GM18858 (cell line): ENCODE measurements around the gene FIBCD1.

ENCODE experiments used
- ATAC-seq: cut with Tn5 transposase; IDR thresholded peaks from one replicate; pipeline ENCODE4 v1.9.1; 2021; ENCODE audit not compliant: unreplicated experiment

The FIBCD1 gene

DNA sequence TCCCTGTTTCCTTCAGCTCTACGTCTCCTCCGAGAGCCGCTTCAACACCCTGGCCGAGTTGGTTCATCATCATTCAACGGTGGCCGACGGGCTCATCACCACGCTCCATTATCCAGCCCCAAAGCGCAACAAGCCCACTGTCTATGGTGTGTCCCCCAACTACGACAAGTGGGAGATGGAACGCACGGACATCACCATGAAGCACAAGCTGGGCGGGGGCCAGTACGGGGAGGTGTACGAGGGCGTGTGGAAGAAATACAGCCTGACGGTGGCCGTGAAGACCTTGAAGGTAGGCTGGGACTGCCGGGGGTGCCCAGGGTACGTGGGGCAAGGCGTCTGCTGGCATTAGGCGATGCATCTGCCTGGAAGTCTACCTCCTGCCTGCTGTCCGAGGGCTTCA, 76.3 kb downstream of the FIBCD1 start:
- ATAC-seq, result no peak

DNA sequence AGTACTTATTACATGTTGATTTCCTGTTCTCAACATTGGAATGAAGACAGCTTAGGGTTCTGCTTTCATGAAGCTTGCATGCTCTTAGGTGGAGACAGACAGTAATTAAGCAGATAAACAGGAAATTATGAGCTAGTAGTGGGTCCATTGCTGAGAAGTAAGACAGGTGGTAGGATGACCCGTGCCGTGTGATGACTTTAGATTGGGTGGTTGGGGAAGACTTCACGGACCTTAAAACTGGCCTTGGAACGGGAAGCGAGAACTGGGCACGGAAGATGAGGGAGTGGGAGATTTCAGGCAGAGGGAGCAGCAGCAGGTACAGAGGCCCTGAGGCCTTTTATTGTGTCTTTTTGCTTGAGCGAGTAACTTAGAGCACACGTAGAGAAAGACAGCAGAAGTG, 76.8 kb downstream of the FIBCD1 start:
- ATAC-seq, result no peak

DNA sequence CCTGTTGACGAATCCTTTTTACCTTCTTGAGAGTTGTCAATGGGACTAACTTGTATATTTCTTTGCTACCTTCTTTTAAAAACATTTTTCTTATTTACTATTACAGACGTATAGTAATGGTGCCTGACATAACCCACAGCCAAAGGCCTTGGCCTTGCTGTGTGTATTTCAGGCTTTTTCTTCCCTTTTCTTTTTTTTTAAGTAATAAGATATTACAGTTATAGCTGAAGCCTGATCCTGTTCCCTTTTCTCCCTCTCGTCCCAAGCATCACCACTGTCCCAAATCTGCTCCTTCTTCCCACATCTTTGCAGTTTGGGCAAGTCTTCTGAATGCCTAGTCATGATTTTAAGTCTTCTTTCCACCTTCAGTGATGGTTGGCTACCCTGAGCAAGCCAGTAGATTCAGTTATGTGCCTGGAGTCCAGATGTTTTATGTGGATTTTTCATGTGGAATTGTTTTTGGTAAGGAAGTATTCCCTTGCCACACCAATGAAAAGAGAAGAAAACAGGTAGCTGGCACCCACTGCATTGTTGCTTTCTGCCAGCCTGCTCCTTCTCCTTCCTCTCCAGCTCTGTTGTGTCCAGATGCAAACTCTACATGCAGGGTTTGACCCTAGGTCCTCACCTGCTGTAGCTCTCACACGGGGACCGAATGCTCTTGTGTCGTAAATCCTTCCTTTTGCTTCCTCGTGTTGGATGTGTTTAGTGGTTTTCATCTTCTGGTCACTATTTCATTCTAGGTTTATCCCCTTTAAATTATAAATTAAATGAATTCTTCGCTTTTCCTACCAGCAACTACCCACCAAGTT, 77.5 kb downstream of the FIBCD1 start:
- no peak for ATAC-seq

DNA sequence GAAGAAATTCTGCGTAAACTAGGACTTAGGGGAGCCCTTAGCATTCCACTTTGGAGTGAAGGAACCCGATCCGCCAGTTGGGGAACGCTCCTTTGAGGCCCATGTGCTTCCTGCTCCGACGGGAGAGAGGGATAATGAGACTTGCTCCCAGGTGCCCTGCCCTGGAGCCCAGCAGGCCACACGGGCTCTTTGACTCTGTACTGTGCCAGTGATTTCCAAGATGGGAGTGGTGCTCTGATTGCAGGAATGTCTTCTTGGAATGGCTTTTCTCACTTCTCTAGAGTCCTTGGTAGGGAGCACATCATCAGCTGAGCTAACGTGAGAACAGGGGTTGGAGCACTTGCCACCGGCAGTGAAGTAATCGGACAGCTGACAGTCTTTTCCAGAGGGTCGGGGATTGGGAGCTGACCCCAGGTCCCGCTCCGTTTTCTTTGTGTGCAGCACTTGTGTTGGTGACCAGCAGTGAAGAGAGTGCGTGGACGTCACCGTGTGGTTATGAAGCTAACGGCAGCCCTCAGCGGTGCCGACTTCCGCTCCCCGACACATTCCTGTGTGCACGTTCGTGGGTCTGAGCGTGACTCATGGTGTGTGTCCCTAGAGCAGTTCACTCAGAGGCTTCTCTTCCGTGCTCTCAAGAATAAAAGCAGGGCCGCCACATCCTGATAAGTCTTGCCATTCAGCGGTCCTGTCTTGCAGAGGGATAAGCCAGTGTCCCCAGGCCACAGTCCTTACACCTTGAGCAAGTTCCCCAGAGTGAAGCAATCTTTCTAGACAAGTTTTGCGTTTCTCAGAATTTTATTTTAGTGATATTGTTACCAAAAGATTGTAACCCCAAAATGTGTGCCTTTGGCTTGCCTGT, 78.4 kb downstream of the FIBCD1 start:
- no peak for ATAC-seq

GRCh38 chr9:130858739-130859705, 80.0 kb downstream of the FIBCD1 start:
- no peak for ATAC-seq

DNA sequence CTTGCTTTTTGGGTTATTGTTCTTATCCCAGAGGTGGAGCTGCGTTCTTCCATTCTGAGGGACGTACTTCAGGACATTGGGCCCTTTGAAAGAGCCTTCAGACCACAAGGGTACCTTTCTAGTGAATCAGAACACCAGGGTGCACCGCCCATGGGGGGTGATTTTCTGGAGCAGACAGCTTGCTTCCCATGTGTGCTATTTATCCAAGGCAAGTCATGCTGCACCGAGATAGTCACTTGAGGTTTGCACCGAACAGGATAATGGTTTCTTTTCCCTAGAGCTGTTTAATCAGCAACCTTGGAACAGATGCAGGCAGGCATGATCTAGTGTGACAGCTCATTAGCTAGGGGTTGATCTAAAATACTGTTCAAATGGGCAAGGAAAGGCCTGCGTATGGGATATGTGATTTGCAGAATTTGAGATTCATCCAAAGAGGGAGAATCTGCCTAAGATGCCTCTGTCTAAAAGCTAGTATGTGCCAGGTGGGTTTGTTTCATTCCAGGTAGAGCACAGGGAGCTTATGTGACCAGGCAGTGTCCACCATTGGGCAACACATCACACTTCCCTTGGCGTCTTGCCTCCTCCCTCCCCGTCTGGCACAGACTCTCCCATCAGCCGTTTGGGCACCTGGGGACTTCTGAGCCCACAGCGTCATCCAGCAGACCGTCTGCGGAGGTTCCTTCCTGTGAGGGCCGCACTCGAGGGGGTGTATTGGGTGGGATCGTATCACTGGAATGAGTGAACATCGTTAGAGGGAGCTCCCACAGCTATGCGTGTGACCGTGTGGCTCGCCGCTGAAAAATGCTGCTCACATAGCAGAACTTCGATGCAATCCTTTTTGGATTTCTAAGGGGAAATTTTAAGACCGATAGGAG, 80.9 kb downstream of the FIBCD1 start:
- ATAC-seq, result no peak

GRCh38 chr9:130856474-130856873, 82.6 kb downstream of the FIBCD1 start:
- ATAC-seq, result no peak

DNA sequence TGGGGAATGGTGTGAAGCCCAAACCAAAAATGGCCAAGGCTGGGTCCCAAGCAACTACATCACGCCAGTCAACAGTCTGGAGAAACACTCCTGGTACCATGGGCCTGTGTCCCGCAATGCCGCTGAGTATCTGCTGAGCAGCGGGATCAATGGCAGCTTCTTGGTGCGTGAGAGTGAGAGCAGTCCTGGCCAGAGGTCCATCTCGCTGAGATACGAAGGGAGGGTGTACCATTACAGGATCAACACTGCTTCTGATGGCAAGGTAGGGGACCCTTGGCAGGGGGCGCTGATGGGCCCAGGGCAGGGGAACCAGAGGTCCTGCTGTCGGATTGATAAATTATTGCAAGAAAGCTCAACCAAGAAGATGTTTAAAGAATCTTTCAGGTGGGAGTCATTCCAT, 84.2 kb downstream of the FIBCD1 start:
- no peak for ATAC-seq

DNA sequence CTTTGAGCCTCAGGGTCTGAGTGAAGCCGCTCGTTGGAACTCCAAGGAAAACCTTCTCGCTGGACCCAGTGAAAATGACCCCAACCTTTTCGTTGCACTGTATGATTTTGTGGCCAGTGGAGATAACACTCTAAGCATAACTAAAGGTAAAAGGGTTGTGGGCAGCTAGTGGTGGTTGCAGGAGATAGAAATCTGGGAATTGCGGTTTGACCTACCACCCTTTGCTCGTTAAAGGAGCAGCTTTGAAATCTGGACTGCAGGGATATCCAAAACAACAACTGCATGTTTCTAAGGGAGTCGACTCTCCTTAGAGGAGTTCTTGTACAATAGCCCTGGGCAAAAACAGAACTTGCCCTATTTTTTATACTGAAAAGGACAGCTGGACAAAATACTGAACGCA, 85.0 kb downstream of the FIBCD1 start:
- no peak for ATAC-seq

- ATAC-seq, result no peak
Observed at GRCh38 chr9:130852801-130853200, 86.2 kb downstream of the FIBCD1 start.
